ENCODE data around the gene PTPN1.

The PTPN1 gene

GRCh38 chr20:50525681-50526080 lies 15.5 kb downstream of the PTPN1 start:
- Histone ChIP-seq H3K27me3 (ENCODE audit: insufficient read depth, low read length) (no peaks in the 10 kb centered on the region), H2AFZ (ENCODE audit: low read length) (no peak overlapping the region), H3F3A (ENCODE audit: insufficient read depth, low read length) (no peaks in the 10 kb centered on the region), H3K27ac (ENCODE audit: low read depth, low read length, poor library complexity, severe bottlenecking) (no peak overlapping the region), H3K9me2 (ENCODE audit: low read depth, low read length) (no peaks in the 10 kb centered on the region), H3K4me1 (ENCODE audit: insufficient read depth, low read length, severe bottlenecking) (peaks cover 13% of the 10 kb centered on the region), H3K4me3 (ENCODE audit: low read depth, low read length, poor library complexity, severe bottlenecking) (no peak overlapping the region), H3K4me2 (ENCODE audit: low read length) (no peak overlapping the region), H3K9ac (ENCODE audit: low read length) (no peak overlapping the region), H4K20me1 (ENCODE audit: insufficient read depth, low read length) (no peaks in the 10 kb centered on the region), H3K36me3 (ENCODE audit: insufficient read depth, low read length) (0 out of 2 replicates have a peak, but pooled peaks cover 8% of the 10 kb centered on the region), H3K9me3 (ENCODE audit: low read length) (no peaks in the 10 kb centered on the region), H3K79me2 (ENCODE audit: insufficient read depth, low read length) (peaks cover 31% of the 10 kb centered on the region)
- TF ChIP-seq EZH2 (IDR thresholded peaks at IDR 0.05; ENCODE audit: borderline replicate concordance, low read length), result no peak
- TF ChIP-seq, protein P1, sequence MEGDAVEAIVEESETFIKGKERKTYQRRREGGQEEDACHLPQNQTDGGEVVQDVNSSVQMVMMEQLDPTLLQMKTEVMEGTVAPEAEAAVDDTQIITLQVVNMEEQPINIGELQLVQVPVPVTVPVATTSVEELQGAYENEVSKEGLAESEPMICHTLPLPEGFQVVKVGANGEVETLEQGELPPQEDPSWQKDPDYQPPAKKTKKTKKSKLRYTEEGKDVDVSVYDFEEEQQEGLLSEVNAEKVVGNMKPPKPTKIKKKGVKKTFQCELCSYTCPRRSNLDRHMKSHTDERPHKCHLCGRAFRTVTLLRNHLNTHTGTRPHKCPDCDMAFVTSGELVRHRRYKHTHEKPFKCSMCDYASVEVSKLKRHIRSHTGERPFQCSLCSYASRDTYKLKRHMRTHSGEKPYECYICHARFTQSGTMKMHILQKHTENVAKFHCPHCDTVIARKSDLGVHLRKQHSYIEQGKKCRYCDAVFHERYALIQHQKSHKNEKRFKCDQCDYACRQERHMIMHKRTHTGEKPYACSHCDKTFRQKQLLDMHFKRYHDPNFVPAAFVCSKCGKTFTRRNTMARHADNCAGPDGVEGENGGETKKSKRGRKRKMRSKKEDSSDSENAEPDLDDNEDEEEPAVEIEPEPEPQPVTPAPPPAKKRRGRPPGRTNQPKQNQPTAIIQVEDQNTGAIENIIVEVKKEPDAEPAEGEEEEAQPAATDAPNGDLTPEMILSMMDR (IDR thresholded peaks at IDR 0.05; ENCODE audit: low read length), result no peak

- Histone ChIP-seq H3K27me3 (ENCODE audit: insufficient read depth, low read length) (no peaks in the 10 kb centered on the region), H3F3A (ENCODE audit: insufficient read depth, low read length) (no peaks in the 10 kb centered on the region), H3K4me3 (ENCODE audit: low read depth, low read length, poor library complexity, severe bottlenecking) (no peak overlapping the region), H3K9me3 (ENCODE audit: low read length) (no peaks in the 10 kb centered on the region), H3K9me2 (ENCODE audit: low read depth, low read length) (no peaks in the 10 kb centered on the region), H3K9ac (ENCODE audit: low read length) (no peak overlapping the region), H2AFZ (ENCODE audit: low read length) (no peak overlapping the region), H3K36me3 (ENCODE audit: insufficient read depth, low read length) (0 out of 2 replicates have a peak, but pooled peaks cover 8% of the 10 kb centered on the region), H3K27ac (ENCODE audit: low read depth, low read length, poor library complexity, severe bottlenecking) (no peak overlapping the region), H3K79me2 (ENCODE audit: insufficient read depth, low read length) (peaks cover 28% of the 10 kb centered on the region), H4K20me1 (ENCODE audit: insufficient read depth, low read length) (no peaks in the 10 kb centered on the region), H3K4me1 (ENCODE audit: insufficient read depth, low read length, severe bottlenecking) (peaks cover 13% of the 10 kb centered on the region), H3K4me2 (ENCODE audit: low read length) (no peak overlapping the region)
- TF ChIP-seq EZH2 (IDR thresholded peaks at IDR 0.05; ENCODE audit: borderline replicate concordance, low read length), result no peak
- TF ChIP-seq, protein P1 (IDR thresholded peaks at IDR 0.05; ENCODE audit: low read length), result no peak
Measured at GRCh38 chr20:50526403-50526989, 16.3 kb downstream of the PTPN1 start.

- H3K79me2 ChIP-seq (ENCODE audit: insufficient read depth, low read length), result peaks cover 25% of the 10 kb centered on the region
- no peak overlapping the region for H3K4me3 ChIP-seq (ENCODE audit: low read depth, low read length, poor library complexity, severe bottlenecking)
- TF ChIP-seq, protein P1 (IDR thresholded peaks at IDR 0.05; ENCODE audit: low read length), result no peak
- no peak for TF ChIP-seq EZH2 (IDR thresholded peaks at IDR 0.05; ENCODE audit: borderline replicate concordance, low read length)
- no peak overlapping the region for H2AFZ ChIP-seq (ENCODE audit: low read length)
- no peak overlapping the region for H3K9ac ChIP-seq (ENCODE audit: low read length)
- H3K9me3 ChIP-seq (ENCODE audit: low read length), result no peaks in the 10 kb centered on the region
- H3K27ac ChIP-seq (ENCODE audit: low read depth, low read length, poor library complexity, severe bottlenecking), result no peak overlapping the region
- peaks cover 13% of the 10 kb centered on the region for H3K4me1 ChIP-seq (ENCODE audit: insufficient read depth, low read length, severe bottlenecking)
- no peaks in the 10 kb centered on the region for H3F3A ChIP-seq (ENCODE audit: insufficient read depth, low read length)
- H3K27me3 ChIP-seq (ENCODE audit: insufficient read depth, low read length), result no peaks in the 10 kb centered on the region
- no peaks in the 10 kb centered on the region for H4K20me1 ChIP-seq (ENCODE audit: insufficient read depth, low read length)
- H3K36me3 ChIP-seq (ENCODE audit: insufficient read depth, low read length), result 0 out of 2 replicates have a peak, but pooled peaks cover 8% of the 10 kb centered on the region
- H3K9me2 ChIP-seq (ENCODE audit: low read depth, low read length), result no peaks in the 10 kb centered on the region
- H3K4me2 ChIP-seq (ENCODE audit: low read length), result no peak overlapping the region
Measured at GRCh38 chr20:50527068-50527605, 17.0 kb downstream of the PTPN1 start.
